HepG2 (cell line): ENCODE measurements around the gene MGAT5. TPM values are rescaled to one million over a fixed set of nuclear protein-coding genes. Genes with fewer than 3 reads are reported as not detected.

ENCODE experiments used
- ATAC-seq: fragments of 200-7000 bp; cut with Tn5 transposase; 3 replicates; pipeline ENCODE4 v1.9.1; 2020; ENCODE audit warnings: mild to moderate bottlenecking, moderate library complexity
- BruUV-seq: library from RNA; stranded (reverse); fragments of 400-500 nt; replicated peaks from 2 replicates; lab custom pipeline; 2021; lab: Mats Ljungman, UMichigan
- CTCF ChIA-PET: fragments of 300-600 bp; formaldehyde crosslinking; extraction: SDS; loops from one replicate; lab custom pipeline; 2021; ENCODE audit warnings: low total read pairs, inconsistent platforms, low intra/inter-chr PET ratio; lab: Yijun Ruan, JAX
- POLR2A ChIA-PET: fragments of 350-600 bp; sonication (Branson Sonifier 250); formaldehyde crosslinking; loops from one replicate; lab custom pipeline; 2020; ENCODE audit warnings: antibody characterized with exemption, inconsistent platforms; lab: Yijun Ruan, JAX
- DNase-seq: peaks from one replicate; pipeline ENCODE4 v3.0.0-alpha.2; 2015; ENCODE audit warnings: low spot score
- FAIRE-seq: peaks from 3 replicates; lab custom pipeline; 2011; peaks lifted over from hg19 to GRCh38; lab: Jason Lieb, UNC
- H2AFZ ChIP-seq: one replicate; pipeline ENCODE4 v1.6.1; 2011; ENCODE audit warnings: low read length, inconsistent platforms
- H3K27ac ChIP-seq: fragments of 300-600 bp; 3 replicates; pipeline ENCODE4 v1.8.0; 2011; ENCODE audit warnings: mixed run types, mild to moderate bottlenecking, mixed read lengths, low read length, inconsistent platforms; ENCODE audit not compliant: insufficient read depth; ENCODE audit errors: extremely low read length
- H3K27me3 ChIP-seq, 2 experiments: fragments of 200-600 bp in 1 of 2; 2 replicates in 1 of 2; 3 replicates in 1 of 2; pipeline versions ENCODE4 v1.6.0 to v1.8.0; 2011; ENCODE audit warnings: low read length in 2 of 2, mild to moderate bottlenecking in 2 of 2, moderate library complexity in 2 of 2, inconsistent platforms in 1 of 2; ENCODE audit not compliant: insufficient read depth in 2 of 2, control insufficient read depth in 1 of 2
- H3K36me3 ChIP-seq, 2 experiments: fragments of 200-600 bp in 1 of 2; replicated peaks in 1 of 2; 2 replicates in 1 of 2; 3 replicates in 1 of 2; pipeline versions ENCODE4 v1.5.1 to v1.8.0; 2011; ENCODE audit warnings: low read length in 2 of 2, inconsistent platforms in 1 of 2; ENCODE audit not compliant: insufficient read depth in 2 of 2, control insufficient read depth in 1 of 2
- H3K4me1 ChIP-seq: 2 replicates; pipeline ENCODE4 v1.5.1; 2012; ENCODE audit warnings: low read length, inconsistent platforms; ENCODE audit not compliant: insufficient read depth
- H3K4me2 ChIP-seq: 2 replicates; pipeline ENCODE4 v1.6.0; 2011; ENCODE audit warnings: low read depth, low read length, inconsistent platforms
- H3K4me3 ChIP-seq, 3 experiments: fragments of 200-600 bp in 1 of 3; sonication (generic), shearing (Covaris generic) in 1 of 3; replicated peaks in 1 of 3; 2 replicates each; pipeline ENCODE4 v1.5.1; 2011 to 2016; ENCODE audit warnings: low read length in 3 of 3, inconsistent platforms in 2 of 3, low read depth in 2 of 3, mild to moderate bottlenecking in 2 of 3, control low read depth in 1 of 3, mixed read lengths in 1 of 3; ENCODE audit not compliant: insufficient read depth in 1 of 3
- H3K79me2 ChIP-seq: one replicate; pipeline ENCODE4 v1.6.1; 2011; ENCODE audit warnings: low read length, inconsistent platforms; ENCODE audit not compliant: insufficient read depth
- H3K9ac ChIP-seq: 2 replicates; pipeline ENCODE4 v1.6.0; 2011; ENCODE audit warnings: mild to moderate bottlenecking, low read depth, low read length, inconsistent platforms; ENCODE audit not compliant: insufficient read depth
- H3K9me3 ChIP-seq: 2 replicates; pipeline ENCODE4 v1.5.1; 2012; ENCODE audit warnings: mild to moderate bottlenecking, low read length
- H4K20me1 ChIP-seq: 2 replicates; pipeline ENCODE4 v1.6.0; 2011; ENCODE audit warnings: inconsistent platforms, mild to moderate bottlenecking, low read length, moderate library complexity; ENCODE audit not compliant: insufficient read depth
- AGO2 ChIP-seq: fragments of 200-400 bp; formaldehyde crosslinking; optimal IDR thresholded peaks from 2 replicates; pipeline ENCODE3; 2017; ENCODE audit warnings: mild to moderate bottlenecking, low read depth, low read length, moderate library complexity
- RBM22 ChIP-seq: fragments of 200-400 bp; formaldehyde crosslinking; optimal IDR thresholded peaks from 2 replicates; pipeline ENCODE3; 2017; ENCODE audit warnings: mild to moderate bottlenecking, low read length, moderate library complexity
- ZNF317 ChIP-seq: sonication (generic); formaldehyde crosslinking; IDR thresholded peaks from 2 replicates; pipeline ENCODE4 v1.5.0; 2020; ENCODE audit warnings: mild to moderate bottlenecking, missing genetic modification reagents
- WGBS: methylation state at CpG from one replicate; pipeline ENCODE4 v1.1.6; 2017; ENCODE audit warnings: low lambda C conversion rate; 5-methylcytosine and 5-hydroxymethylcytosine counted together
- in situ Hi-C: cut with HindIII; loops from 2 replicates; pipeline ENCODE4 v1.10.0; 2017; ENCODE audit warnings: low pct_unique_long_range_greater_than_20kb; ENCODE audit not compliant: extremely low pct_ligation_motif_present
- intact Hi-C: fragments of 100-400 bp; cut with micrococcal nuclease; formaldehyde crosslinking; loops from one replicate; pipeline ENCODE4 v1.10.0; 2022; ENCODE audit not compliant: unreplicated experiment
- polyA plus RNA-seq, 8 experiments: library from polyadenylated mRNA; depleted of rRNA in 3 of 8; stranded (reverse) in 7 of 8; unstranded in 1 of 8; fragments of >200 nt; fragmentation: Illumina TruSeq in 4 of 8; extraction: Trizol in 4 of 8; gene quantifications; 2 replicates each; pipeline versions ENCODE4 v1.2.1 to v1.2.3, GENCODE V29; 2011 to 2016; ENCODE audit warnings: low read depth in 4 of 8, missing spikeins in 1 of 8, mixed read lengths in 1 of 8; ENCODE audit not compliant: insufficient read depth in 1 of 8
- total RNA-seq, 5 experiments: library from RNA; depleted of rRNA; stranded (reverse); fragments of >200 nt; fragmentation: Illumina TruSeq; extraction: Trizol; gene quantifications; 2 replicates each; pipeline ENCODE4 v1.2.3, GENCODE V29; 2016; ENCODE audit warnings: low read depth in 1 of 5
- TF ChIP-seq, protein P1 (sequence below): sonication (generic); formaldehyde crosslinking; IDR thresholded peaks from 2 replicates; pipeline ENCODE4 v1.4.0; 2020; ENCODE audit warnings: missing genetic modification reagents
- TF ChIP-seq, protein P2 (sequence below): sonication (generic); formaldehyde crosslinking; IDR thresholded peaks from 2 replicates; pipeline ENCODE4 v1.5.0; 2020; ENCODE audit warnings: mild to moderate bottlenecking, missing genetic modification reagents

The MGAT5 gene
- total and polyA plus RNA-seq, 2 of the 13 experiments (the other 11 are each of a cell fraction or from before 2014, with no cell fraction given), result 33.1 to 60.2 TPM

DNA sequence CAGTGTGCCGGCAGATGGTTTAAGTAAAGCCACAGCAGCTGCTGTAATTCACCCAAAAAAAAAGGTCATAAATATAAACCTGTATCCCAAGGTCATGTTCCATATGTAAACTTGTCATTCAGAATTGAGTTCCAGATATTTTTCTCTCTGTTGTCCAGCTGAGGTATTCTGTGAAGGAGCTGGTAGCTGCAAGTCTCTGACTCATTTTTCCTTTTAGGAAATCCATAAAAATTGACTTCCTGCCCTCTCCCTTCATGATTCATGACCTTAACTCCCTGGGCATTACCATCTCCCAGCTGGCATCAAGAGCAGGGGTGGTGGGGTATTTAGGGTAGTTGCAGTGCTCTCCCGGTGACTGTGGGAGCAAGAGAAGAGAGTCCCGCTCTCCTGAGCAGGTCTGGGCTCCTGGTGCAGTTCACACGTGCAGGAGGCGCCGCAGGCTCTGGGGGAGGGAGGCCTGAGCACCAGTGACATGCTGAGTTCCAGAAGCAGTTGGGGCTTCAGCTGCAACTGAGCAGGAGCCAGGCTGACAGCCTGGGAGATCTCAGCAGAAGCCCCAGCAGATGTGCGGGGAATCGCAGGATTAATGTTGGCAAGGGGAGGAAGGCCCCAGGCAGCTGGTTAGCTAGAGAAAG is 192.6 kb downstream of the MGAT5 start (continued):
- TF ChIP-seq, protein P1, sequence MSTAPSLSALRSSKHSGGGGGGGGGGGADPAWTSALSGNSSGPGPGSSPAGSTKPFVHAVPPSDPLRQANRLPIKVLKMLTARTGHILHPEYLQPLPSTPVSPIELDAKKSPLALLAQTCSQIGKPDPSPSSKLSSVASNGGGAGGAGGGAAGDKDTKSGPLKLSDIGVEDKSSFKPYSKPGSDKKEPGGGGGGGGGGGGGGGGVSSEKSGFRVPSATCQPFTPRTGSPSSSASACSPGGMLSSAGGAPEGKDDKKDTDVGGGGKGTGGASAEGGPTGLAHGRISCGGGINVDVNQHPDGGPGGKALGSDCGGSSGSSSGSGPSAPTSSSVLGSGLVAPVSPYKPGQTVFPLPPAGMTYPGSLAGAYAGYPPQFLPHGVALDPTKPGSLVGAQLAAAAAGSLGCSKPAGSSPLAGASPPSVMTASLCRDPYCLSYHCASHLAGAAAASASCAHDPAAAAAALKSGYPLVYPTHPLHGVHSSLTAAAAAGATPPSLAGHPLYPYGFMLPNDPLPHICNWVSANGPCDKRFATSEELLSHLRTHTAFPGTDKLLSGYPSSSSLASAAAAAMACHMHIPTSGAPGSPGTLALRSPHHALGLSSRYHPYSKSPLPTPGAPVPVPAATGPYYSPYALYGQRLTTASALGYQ (CRISPR knock-in tag), result no peak
- TF ChIP-seq, protein P2, sequence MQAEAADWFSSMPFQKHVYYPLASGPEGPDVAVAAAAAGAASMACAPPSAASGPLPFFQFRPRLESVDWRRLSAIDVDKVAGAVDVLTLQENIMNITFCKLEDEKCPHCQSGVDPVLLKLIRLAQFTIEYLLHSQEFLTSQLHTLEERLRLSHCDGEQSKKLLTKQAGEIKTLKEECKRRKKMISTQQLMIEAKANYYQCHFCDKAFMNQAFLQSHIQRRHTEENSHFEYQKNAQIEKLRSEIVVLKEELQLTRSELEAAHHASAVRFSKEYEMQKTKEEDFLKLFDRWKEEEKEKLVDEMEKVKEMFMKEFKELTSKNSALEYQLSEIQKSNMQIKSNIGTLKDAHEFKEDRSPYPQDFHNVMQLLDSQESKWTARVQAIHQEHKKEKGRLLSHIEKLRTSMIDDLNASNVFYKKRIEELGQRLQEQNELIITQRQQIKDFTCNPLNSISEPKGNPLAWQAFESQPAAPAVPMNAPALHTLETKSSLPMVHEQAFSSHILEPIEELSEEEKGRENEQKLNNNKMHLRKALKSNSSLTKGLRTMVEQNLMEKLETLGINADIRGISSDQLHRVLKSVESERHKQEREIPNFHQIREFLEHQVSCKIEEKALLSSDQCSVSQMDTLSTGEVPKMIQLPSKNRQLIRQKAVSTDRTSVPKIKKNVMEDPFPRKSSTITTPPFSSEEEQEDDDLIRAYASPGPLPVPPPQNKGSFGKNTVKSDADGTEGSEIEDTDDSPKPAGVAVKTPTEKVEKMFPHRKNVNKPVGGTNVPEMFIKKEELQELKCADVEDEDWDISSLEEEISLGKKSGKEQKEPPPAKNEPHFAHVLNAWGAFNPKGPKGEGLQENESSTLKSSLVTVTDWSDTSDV (CRISPR knock-in tag), result no peak

DNA sequence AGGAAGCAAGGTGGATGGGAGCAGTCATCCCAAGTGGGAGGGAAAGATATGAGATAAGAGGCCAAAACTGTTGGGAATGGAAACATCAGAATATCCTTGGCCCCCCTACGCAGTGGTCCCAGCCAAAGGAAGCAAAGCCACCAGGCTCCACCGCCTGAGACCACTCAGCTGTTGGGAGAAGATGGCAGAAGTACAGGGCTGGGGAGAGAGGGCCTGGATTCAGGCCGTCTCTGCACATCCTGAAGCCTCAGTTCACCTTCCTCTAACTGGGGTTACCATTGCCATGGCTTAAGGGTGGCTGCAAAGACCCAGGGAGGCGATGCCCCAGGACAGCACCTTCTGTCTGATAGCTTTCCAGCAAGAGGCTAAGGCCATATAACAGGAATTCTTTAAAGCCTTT is 193.8 kb downstream of the MGAT5 start:
- intact Hi-C loops (no loop called here), in situ Hi-C loops (no loop called here)
- ChIA-PET CTCF (no interaction called here), POLR2A (no interaction called here)
- H3K4me3 ChIP-seq, result no peak overlapping the region
- ATAC-seq (no peak), FAIRE-seq (no peak), DNase-seq (no peak)
- no peak overlapping the region for H3K9ac ChIP-seq
- H4K20me1 ChIP-seq, result peaks cover 6% of the 10 kb centered on the region; the same call in 1 of the 2 replicates
- peaks cover 5% of the 10 kb centered on the region for H3K79me2 ChIP-seq
- H3K36me3 ChIP-seq, result peaks cover 58 to 93% of the 10 kb centered on the region in 2 experiments
- H3K9me3 ChIP-seq, result no peaks in the 10 kb centered on the region
- H3K4me2 ChIP-seq, result no peak overlapping the region
- peaks cover 40% of the 10 kb centered on the region for H3K4me1 ChIP-seq
- BruUV-seq, result no TSS peak
- no peak overlapping the region for H3K27ac ChIP-seq
- peak; percentile 53 for TF ChIP-seq AGO2
- peak; percentile 92 for TF ChIP-seq RBM22
- no peak for TF ChIP-seq ZNF317 (CRISPR knock-in tag)
- no peaks in the 10 kb centered on the region for H3K27me3 ChIP-seq
- 95% methylated on average over 4 of the region's 4 CpGs for WGBS
- H2AFZ ChIP-seq, result no peak overlapping the region
